Activated gamma-delta T cell treated with anti-CD3 and anti-CD28 coated beads, Interleukin-2, amount 50 U/mL, for 16 hours (primary cell): ENCODE measurements around the gene RPS6KA1.
"Not testable (repeated sequence)": the region's sequence is repeated elsewhere in the genome, so short reads cannot be mapped to it uniquely, and the experiment has no call there.

ENCODE experiments used
- DNase-seq: peaks from one replicate; pipeline ENCODE4 v3.0.0-alpha.2; 2020; ENCODE audit warnings: low read depth

The RPS6KA1 gene

DNA sequence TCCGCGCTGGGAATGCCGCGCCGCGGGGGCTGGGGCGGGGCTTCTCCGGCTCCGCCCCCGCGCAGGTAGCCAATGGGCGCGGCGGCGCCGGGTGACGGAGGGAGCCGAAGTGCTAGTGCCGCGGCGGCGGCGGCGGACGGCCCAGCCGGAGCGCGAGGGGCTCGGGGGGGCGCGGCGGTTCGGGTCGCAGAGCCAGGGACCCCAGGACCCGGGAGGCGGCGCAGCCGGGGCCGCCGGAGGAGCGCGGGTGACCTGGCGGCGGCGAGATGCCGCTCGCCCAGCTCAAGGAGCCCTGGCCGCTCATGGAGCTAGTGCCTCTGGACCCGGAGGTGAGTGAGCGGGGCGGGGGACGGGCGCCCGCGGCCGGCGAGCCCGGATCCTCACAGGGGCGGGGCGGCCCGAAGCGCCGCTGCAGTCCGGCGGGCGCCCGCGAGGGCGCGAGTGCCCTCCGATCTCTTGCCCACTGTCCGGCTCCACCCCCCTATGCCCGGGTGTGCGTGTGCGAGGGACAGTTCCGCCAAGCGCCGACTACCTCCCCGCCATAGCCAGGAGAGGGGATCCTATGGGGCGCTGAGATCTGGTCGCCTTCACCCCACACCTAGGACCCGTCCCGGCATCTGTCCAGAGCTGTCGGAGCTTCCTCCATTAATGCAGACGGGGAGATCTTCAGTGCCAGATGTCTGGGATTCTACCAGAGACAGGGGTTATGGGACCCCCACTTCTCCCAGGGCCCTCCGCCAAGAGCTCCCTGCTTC, at the start of gene RPS6KA1:
TSS of gene RPS6KA1 (plus strand) at position 107 of the 755 bp plus-strand sequence. CDS start at position 267, 160 bp downstream.
- DNase-seq, result peak; percentile 29

DNA sequence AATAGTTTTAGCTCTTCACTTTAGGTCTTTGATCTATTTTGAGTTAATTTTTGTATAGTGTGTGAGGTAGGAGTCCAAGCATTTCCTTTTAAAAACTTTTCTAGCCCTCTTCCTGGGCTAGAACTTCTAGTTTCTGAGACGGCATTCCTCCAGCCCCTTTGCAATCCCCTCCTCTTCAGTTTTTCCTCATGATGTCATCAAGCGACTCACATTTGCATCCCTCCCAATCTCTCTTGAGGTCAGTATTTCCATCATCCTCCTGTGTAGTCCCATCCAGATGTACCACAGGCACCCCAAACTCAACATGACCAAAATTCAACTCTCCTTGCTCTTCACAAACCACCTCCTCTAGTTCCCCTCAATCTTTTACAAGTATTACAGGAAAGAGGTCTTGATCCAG, 46.6 kb upstream of the RPS6KA1 start:
- DNase-seq, result no peak

DNA sequence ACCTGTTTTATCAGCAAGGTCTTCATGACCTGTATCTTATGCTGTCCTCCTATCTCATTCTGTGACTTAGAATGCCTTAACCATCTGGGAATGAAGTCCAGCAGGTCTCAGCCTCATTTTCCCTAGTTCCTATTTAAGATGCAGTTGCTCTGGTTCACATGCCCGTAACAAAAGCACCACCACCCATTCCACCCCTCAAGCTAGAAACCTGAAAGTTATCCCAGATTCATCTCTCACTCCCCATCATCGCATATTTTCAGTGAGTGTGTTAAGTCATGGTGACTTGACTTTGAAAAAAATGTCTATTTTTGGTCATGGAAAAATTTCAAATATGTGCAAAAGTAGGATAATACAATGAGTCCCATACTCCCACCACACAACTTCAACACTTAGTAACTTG, 45.6 kb upstream of the RPS6KA1 start:
- DNase-seq, result no peak

DNA sequence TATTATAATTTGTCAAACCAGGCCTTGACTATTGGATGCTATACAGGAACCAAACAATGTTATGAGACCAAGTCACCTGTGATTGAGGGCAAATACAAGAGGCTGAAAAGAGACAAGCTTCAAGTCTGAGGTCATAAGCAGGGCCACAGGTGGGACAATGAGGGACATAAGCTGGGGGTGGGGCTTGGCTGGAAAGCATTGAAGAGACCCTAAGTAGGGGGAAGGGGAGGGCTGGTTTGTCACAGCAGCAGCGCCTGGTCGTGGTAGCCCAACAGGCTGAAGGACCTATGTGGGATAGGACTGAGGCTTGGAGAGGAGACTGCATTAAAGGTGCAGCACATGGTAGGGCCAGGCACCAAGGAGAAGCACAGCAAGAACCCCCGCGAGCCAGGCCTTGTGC, 39.4 kb upstream of the RPS6KA1 start:
- no peak for DNase-seq

DNA sequence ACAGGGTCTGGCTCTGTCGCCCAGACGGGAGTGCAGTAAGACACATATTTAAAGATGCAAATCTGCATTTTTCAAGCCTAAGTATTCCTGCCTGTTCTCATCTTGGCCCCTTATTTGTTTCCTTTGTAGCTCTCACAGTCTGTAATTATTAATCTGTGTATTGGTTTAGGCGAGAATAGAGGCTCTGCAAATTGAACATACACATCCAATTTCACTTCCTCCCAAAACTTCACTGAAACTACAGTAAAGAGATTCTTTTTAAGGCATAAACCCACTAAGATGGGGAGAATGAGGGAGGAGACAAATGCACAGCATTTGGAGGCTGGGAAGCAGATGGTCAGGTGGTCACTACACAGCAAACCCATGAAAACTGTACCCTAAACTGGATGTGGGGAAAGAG, 36.3 kb upstream of the RPS6KA1 start:
- DNase-seq, result no peak

DNA sequence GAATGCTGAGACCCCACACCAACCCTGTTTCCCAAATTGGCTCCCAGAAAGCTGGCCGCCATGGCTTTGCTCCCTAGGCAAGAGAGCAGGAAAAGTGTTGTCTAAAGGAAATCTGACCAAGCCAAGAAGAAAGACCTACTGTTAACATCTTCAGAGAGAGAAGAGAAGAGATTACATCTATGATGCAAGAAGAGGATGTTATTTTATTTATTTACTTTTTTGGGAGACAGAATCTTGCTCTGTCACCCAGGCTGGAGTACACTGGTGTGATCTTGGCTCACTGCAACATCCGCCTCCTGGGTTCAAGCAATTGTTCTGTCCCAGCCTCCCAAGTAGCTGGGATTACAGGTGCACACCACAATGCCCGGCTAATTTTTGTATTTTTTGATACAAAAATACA, 35.6 kb upstream of the RPS6KA1 start:
- no peak for DNase-seq

DNA sequence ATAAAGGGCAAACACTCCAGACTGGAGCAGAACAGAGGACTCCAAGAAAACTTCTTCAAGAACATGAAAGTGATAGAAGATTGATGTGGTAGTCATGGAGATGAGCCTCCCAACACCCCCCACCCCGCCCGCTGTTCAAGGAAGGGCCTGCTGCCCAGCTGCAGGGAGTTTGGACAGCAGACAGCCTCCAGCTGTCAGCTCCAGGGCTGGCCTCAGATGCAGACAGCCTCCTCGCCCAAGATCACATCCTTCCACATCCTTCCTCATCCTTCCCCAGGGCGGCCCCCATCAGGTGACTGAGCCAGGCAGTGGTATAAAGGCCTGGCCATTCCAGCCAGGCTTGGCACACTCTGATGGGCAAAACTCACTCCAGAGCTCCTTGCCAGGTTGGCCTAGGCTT, 32.7 kb upstream of the RPS6KA1 start:
- DNase-seq, result no peak

DNA sequence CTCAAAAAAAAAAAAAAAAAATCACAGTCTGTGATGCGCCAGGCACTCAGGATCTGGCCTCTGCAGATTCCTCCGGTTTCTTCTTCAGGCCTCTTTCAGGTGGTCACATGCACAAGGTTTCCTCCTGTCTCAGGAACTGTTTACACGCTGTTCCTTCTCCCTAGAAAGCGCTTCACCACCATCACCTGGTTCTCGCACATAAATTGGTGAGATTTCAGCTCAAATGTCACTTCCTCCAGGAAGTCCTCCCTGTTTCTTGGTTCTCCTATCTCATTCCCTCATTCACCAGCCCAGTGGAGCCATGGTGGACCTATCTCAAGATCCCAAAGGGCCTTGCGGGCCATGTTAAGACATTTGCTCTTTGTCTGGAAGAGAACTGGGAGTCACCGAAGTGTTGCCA, 30.7 kb upstream of the RPS6KA1 start:
- no peak for DNase-seq

DNA sequence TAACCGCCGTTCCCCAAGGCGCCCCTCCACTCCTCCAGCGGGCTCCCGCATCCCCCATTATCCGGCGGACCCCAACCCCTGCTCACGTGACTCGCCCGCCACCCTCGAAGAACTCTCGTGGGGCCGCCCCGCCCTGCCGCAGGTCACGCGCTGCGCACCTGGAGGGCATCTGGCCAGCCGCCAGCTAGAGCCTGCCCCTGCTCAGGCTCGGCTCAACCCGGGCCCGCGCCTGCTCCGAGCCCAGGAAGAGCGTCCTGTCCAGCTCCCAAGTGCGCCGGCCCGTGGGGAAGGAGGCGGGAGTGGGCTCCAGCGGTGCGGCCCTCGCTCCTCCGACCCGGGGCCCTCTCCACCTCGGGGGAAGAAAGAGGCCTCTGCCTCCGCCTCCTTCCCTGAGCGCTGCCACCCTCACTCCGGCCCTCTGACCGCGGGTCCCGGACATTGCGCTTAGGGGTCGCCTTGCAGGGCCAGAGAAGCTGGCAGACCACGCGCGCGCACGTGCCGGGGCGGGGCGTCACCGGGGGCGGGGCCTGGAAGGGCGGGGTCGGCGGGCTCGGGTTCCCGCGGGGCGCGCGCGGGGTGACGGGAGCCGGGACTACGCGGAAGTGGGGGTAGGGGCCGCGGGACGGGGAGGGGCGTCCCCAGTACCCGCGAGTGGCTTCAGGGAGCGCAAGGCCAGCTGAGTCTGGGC, 28.9 kb upstream of the RPS6KA1 start:
- peak; percentile 84 for DNase-seq

DNA sequence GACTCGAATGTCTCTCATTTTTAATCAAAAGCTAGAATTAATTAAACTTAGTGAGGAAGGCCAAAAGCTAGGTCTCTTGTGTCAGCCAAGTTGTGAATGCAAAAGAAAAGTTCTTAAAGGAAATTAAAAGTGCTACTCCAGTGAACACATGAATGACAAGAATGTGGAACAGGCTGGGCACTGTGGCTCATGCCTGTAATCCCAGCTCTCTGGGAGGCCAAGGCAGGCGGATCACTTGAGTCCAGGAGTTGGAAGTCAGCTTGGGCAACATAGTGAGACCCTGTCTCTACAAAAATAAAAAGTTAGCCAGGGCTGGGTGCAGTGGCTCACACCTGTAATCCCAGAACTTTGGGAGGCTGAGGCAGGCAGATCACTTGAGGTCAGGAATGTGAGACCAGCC, 18.9 kb upstream of the RPS6KA1 start:
- not testable (repeated sequence) for DNase-seq

DNA sequence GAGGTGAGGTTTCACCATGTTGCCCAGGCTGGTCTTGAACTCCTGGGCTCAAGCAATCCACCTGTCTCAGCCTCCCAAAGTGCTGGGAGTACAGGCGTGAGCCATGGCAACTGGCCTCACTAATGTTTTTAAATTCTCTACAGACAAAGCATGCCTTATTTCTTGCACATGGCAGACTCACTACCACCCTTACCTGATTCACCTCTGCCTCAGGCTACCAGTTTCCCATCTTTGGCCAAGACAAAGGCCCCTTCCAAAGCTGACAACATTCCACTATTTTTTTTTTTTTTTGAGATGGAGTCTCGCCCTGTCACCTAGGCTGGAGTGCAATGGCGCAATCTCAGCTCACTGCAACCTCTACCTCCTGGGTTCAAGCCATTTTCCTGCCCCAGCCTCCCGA, 13.7 kb upstream of the RPS6KA1 start:
- not testable (repeated sequence) for DNase-seq

DNA sequence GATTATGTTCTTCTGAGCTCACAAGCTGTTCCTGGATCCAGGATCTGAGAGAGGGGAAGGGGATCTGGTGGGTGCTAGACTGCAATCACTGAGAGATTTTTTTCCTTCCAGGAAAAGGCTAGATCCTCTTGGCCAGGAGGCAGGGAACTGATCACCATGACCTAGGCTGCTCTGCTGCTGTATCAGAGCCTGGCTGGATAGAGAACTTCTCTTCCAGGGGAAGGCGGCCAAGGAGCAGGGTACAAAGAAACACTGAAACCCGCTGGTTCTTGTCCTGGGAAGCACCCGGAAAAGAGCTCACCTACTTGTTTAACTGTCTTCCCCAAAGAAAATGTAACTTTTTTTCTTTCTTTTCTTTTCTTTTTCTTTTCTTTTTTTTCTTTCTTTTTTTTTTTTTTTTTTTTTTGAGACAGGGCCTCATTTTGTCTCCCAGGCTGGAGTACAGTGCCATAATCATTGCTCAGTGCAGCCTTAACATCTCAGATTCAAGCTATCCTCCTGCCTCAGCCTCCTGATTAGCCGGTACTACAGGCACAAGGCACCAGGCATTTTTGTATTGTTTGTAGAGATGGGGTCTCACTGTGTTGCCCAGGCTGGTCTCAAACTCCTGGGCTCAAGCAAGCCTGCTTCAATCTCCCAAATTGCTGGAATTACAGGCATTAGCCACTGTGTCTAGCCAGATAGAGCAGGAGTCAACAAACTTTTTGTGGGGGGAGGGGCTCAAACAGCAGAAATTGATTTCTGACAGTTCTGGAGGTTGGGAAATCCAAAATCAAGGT, 12.4 kb upstream of the RPS6KA1 start:
- DNase-seq, result no peak

DNA sequence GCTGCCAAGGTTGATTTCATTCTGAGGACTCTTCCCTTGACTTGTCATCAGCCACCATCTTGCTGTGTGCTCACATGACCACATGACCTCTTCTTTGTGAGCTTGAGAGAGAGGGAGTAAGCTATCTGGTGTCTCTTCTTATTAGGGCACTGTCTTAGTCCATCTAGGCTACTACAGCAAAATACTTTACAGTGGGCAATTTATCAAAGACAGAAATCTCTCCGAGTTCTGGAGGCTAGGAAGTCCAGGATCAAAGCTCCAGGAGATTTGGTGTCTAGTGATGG, 11.9 kb upstream of the RPS6KA1 start:
- DNase-seq, result no peak

DNA sequence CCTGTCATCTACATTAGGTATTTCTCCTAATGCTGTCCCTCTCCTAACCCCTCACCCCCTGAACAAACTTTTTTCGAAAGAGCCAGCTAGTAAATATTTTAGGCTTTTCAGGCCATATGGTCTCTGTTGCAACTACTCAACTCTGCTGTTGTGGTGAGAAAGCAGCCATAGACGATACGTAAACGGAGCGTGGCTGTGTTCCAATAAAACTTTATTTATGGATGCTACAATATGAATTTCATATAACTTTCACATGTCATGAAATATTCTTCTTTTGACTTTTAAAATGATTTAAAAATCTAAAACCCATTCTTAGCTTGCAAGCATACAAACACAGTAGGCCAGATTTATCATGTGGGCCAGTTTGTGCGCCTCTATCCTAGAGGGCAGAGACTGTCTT, 11.2 kb upstream of the RPS6KA1 start:
- no peak for DNase-seq

DNA sequence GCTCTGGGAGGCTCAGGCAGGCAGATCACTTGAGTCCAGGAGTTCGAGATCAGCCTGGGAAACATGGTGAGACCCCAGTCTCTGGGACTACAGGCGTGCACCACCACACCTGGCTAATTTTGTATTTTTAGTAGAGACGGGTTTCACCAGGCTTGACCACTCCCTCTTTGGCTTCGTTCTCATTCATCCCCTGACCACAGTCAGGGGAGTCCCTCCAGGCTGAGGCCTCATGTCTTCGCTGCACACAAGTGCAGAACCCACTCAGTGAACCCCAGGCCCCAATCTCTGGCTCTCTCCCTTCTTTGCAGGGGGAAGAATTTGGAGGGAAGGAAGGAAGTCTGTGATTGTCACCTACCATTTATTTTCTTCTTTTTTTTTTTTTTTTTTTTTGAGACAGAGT, 9.2 kb upstream of the RPS6KA1 start:
- DNase-seq, result no peak

DNA sequence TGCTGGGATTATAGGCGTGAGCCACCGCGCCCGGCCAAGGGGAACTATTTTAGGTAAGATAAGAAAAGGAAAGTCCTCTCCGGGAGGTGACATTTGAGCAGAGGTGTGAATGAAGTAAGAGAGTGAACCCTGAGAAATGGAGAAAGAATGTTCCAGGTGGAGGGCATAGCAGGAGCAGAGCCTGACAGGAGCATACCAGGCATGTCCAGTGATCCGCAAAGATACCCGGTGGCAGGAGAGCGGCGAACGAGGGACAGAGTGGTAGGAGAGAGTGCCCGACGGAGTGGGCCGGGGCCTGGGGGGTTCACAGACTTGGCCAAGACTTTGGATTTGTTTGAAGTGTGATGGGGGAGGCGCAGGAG, 7.9 kb upstream of the RPS6KA1 start:
- DNase-seq, result no peak

DNA sequence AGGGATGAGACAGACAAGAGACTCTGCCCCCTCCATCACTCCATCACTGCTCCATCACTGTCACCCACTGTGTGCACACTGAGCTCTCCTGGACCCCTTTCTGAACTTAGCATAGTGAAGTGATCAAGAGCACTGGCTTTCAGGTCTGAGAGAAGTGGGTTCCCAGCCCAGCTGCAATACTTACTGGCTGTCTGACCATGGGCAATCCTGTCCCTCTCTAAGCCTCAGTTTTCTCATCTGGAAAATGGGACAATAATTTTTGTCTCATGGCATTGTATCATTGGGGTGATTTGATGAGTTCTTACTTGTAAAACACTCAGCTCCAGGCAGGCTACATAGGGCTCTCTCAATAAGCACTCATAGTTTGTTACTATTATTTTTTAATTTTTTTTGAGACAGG, 7.5 kb upstream of the RPS6KA1 start:
- no peak for DNase-seq

DNA sequence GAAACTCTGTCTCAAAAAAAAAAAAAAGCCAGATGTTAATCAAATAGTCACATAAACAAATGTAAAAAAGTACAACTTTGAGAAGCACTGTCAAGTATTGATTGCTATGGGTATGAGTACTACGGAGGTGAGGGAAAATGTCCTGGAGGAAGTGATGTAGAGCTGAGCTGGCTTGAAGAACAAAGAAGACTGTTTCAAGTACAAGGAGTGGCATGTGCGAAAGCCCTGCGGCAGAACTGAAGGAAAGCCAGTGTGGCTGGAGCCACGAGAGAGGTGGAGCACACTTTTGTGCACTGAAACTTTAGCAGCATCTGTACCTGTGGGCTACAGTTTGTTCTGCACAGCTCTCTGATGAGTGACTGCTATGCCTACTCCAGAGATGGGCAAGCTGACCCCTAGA, 5.4 kb upstream of the RPS6KA1 start:
- DNase-seq, result no peak

DNA sequence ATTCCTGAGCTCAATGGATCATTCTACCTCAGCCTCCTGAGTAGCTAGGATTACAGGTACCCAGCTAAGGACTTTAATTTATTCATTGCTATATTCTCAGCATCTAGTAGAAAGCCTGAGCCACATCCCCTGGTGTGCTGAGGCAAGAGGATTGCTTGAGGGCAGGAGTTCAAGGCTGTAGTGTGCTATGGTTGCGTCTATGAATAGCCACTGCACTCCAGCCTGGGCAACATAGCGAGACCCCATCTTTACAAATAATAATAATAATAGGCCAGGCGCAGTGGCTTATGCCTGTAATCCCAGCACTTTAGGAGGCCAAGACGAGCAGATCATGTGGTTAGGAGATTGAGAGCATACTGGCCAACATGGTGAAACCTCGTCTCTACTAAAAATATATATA, 3.3 kb upstream of the RPS6KA1 start:
- DNase-seq, result no peak

DNA sequence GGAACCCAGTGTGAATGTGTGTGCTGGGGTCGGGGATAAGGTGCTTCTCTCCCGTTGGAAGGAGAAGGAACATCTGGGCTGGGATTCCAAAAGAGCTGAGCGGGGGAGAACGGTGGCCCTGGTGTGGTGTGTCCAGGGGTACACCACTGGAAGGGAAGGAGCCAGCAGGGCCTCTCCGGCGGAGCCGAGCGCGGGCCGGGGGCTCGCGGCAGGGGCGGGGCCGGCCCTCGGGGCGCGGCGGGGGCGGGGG, 231 bp upstream of the RPS6KA1 start:
- no peak for DNase-seq

DNA sequence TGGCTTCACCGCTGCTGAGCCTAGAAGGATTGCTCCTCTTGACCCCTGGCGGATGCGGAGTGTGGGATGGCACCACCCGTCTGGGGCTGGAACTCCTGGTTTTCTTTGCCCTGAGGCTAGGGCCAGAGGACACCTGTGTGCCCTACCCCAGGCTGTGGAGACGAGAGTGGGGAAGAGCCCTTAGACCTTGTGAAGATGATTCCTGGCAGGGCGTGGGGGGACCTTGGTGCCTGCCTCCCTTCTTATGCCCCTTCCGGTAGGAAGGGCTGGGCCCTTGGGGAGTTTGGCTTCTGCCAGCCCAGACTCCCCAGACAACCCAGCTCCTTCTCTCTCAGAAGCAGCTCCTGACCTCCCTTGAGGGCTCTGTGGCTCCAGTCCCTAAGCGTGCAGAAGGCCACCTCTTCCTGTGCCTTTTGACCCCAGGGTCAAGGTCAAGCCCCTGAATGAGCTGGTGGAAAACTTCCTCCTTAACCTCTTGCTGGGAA, 891 bp downstream of the RPS6KA1 start:
- DNase-seq, result no peak

DNA sequence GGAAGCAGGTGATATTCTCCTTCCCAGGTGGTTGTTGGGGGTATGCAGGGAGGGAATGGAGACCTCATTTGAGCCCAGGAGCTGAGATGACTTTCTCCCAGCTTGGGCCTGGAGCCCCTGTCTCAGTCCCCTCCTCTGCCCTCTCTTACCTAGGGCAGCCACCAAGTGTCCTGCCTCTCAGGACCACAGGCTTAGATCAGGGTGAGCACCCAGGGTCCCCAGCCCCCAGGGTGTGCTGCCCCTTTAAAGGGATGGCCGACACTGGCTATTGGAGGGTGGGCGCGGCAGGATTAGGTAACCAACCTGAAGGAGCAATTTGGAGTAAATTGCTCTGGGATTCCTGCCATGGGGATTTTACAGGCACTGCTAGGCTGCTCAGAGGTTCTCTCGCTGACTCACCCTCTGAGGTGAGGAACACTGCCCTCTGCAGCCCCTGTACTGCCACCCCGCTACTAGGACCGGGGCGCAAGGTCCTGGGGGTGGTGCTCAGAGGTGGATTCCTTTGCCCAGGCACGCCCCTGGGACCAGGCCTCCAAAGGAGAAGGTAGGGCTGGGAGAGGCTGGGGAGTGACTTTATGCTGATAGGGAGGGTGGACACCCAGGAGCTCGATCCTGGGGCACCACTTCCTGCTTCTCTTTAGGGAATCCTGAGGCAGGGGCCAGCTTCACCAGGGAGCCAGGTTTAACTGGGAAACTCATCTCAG, 1.5 kb downstream of the RPS6KA1 start:
- no peak for DNase-seq

DNA sequence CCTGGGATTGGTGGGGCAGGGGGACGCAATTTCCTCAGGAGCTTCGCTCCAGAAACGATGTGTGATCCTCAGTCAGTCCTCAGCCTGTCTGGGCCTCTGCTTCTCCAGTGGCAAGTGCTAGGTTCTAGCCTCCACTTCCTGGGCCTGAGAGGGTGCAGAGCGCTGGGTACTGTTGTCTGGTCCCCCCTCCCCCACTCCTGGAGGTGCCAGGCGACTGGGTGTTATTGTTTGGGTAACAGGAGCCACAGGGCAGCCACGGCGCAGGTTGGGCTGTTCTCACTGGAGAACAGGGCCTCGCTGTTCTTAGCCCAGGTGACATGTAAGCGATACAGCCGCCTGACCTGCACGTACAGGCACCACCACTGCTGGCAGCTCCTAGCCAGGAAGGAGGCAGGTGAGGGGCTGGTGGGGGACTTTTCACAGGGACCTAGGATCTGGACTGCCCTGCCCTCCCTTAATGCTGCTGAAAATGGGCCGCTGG, 2.1 kb downstream of the RPS6KA1 start:
- no peak for DNase-seq
